ENCODE results near the gene S100B. TPM values are rescaled to one million over a fixed set of nuclear protein-coding genes. Genes with fewer than 3 reads are reported as not detected.

Gene S100B
- total and polyA plus RNA-seq, 2 of the 8 experiments (the other 6 are each of a cell fraction or from before 2014, with no cell fraction given), result 0.36 to 0.69 TPM

GRCh38 chr21:46552274-46552673, 52.6 kb downstream of the S100B start:
- Histone ChIP-seq H2BK15ac (ENCODE audit: low read length) (no peak overlapping the region), H3K79me1 (ENCODE audit: low read depth, low read length) (no peaks in the 10 kb centered on the region), H2BK5ac (ENCODE audit: low read depth, low read length) (no peak overlapping the region), H3K14ac (ENCODE audit: insufficient read length) (no peak overlapping the region), H2AFZ (ENCODE audit: low read length) (no peak overlapping the region), H3K27me3 (replicated peaks in 1 of 4; ENCODE audit: control insufficient read depth in 3 of 4, extremely low read depth in 1 of 4, insufficient read depth in 3 of 4, low read length in 3 of 4) (no peaks in the 10 kb centered on the region), H3K4me3 (ENCODE audit: extremely low read depth in 1 of 4, insufficient read depth in 2 of 4, low read depth in 3 of 4, low read length in 4 of 4) (no peak overlapping the region), H3K4me1 (replicated peaks in 1 of 4; ENCODE audit: control insufficient read depth in 3 of 4, insufficient read depth in 4 of 4, low read length in 3 of 4) (no peaks in the 10 kb centered on the region), H3K4me2 (ENCODE audit: insufficient read depth in 1 of 2, low read depth in 2 of 2, low read length in 2 of 2) (no peak overlapping the region), H3K4ac (replicated peaks; ENCODE audit: insufficient read length, low read depth, low read length) (no peak overlapping the region), H3K23me2 (ENCODE audit: low read depth, low read length) (no peaks in the 10 kb centered on the region; the same call in 1 of the 2 replicates), H3K18ac (ENCODE audit: extremely low read depth, low read length) (no peak overlapping the region), H4K20me1 (replicated peaks in 1 of 2; ENCODE audit: control insufficient read depth in 1 of 2, insufficient read depth in 2 of 2, low read length in 2 of 2) (peaks cover 0 to 4% of the 10 kb centered on the region in 2 experiments), H3K27ac (ENCODE audit: low read depth, low read length) (no peak overlapping the region), H3K9ac (replicated peaks in 1 of 4; ENCODE audit: extremely low read depth in 1 of 4, low read depth in 3 of 4, low read length in 3 of 4) (no peak overlapping the region), H3K79me2 (ENCODE audit: control insufficient read depth in 1 of 2, insufficient read depth in 2 of 2, low read length in 2 of 2) (no peaks in the 10 kb centered on the region), H4K8ac (ENCODE audit: extremely low read depth, insufficient read depth, low read length) (no peak overlapping the region), H2BK20ac (ENCODE audit: low read length) (no peak overlapping the region), H4K91ac (replicated peaks; ENCODE audit: insufficient read length, low read length) (no peak overlapping the region), H3K23ac (ENCODE audit: insufficient read length) (no peak overlapping the region), H4K5ac (ENCODE audit: insufficient read length, low read depth, low read length) (no peak overlapping the region), H3K56ac (replicated peaks; ENCODE audit: insufficient read length, low read depth, low read length) (no peak overlapping the region), H2AK5ac (ENCODE audit: low read depth, low read length) (no peak overlapping the region), H3K9me3 (ENCODE audit: insufficient read depth in 2 of 2, low read depth in 1 of 2, low read length in 1 of 2) (no peaks in the 10 kb centered on the region), H2BK120ac (replicated peaks; ENCODE audit: low read depth, low read length) (no peak overlapping the region), H2BK12ac (ENCODE audit: low read depth, low read length) (no peak overlapping the region), H3K36me3 (ENCODE audit: control insufficient read depth in 2 of 4, insufficient read depth in 4 of 4, low read length in 3 of 4) (peaks cover 0 to 20% (median 8%) of the 10 kb centered on the region in 4 experiments; a peak in 6 of 8 replicates)
- FAIRE-seq, result no peak
- no peak for DNase-seq (ENCODE audit: low read depth in 1 of 2, low spot score in 2 of 2)
- 89% methylated on average over 5 of the region's 5 CpGs; no CpG with 5 or more reads in 1 of the 2 experiments for WGBS, 2 experiments (ENCODE audit: extremely low coverage in 1 of 2, insufficient coverage in 1 of 2, insufficient read length in 1 of 2, insufficient replicate concordance in 2 of 2, low coverage in 1 of 2, low lambda C conversion rate in 2 of 2, missing lambda C conversion rate in 1 of 2)
- POLR2A ChIA-PET (ENCODE audit: partially characterized antibody), result no interaction called here
- CTCF ChIA-PET (ENCODE audit: partially characterized antibody), result interaction anchor here (0.6 to 2.7 kb wide), 5 partner anchors 10 to 84 kb away, joined by 3 to 9 read pairs (median 5); partner anchors contain the start of gene PRMT2
- TF ChIP-seq POU5F1 (IDR thresholded peaks at IDR 0.05; ENCODE audit: low read depth, low read length) (no peak), GTF2F1 (IDR thresholded peaks at IDR 0.05; ENCODE audit: borderline replicate concordance, low read depth, low read length) (no peak), PHF8 (conservative IDR thresholded peaks at IDR 0.05; ENCODE audit: low read depth, low read length) (no peak)

All from H1 (cell line).